K562 (cell line): ENCODE measurements around the gene TMEM147. TPM values are rescaled to one million over a fixed set of nuclear protein-coding genes. Genes with fewer than 3 reads are reported as not detected.

ENCODE experiments used
- FOXO4 ChIP-seq: fragments of 450-650 bp; formaldehyde crosslinking; IDR thresholded peaks from 2 replicates; pipeline ENCODE4 v1.4.0; 2020; ENCODE audit warnings: mild to moderate bottlenecking, moderate library complexity
- HNRNPL ChIP-seq: fragments of 200-400 bp; formaldehyde crosslinking; IDR thresholded peaks from 2 replicates; pipeline ENCODE4 v1.6.1; 2017; ENCODE audit warnings: low read depth, mild to moderate bottlenecking, low read length
- KHSRP ChIP-seq: fragments of 450-650 bp; IDR thresholded peaks from 2 replicates; pipeline ENCODE4 v1.6.1; 2017
- KLF1 ChIP-seq: fragments of 450-650 bp; IDR thresholded peaks from 2 replicates; pipeline ENCODE4 v1.6.1; 2016; ENCODE audit warnings: missing genetic modification characterization, missing compliant biosample characterization
- NFXL1 ChIP-seq: fragments of 450-650 bp; formaldehyde crosslinking; IDR thresholded peaks from 2 replicates; pipeline ENCODE4 v1.4.0; 2021; ENCODE audit warnings: mild to moderate bottlenecking
- PHB ChIP-seq: fragments of 250-450 bp; sonication (Bioruptor Pico); IDR thresholded peaks from 2 replicates; pipeline ENCODE4 v1.5.0; 2021
- RCOR1 ChIP-seq, 2 experiments: IDR thresholded peaks; 2 replicates each; pipeline ENCODE4 v1.6.1; 2012; ENCODE audit warnings: low read depth in 2 of 2, low read length in 2 of 2, borderline replicate concordance in 1 of 2, improper control_type of control experiment in 1 of 2
- REST ChIP-seq, 2 experiments: fragments of 450-650 bp; formaldehyde crosslinking in 1 of 2; IDR thresholded peaks; 2 replicates each; pipeline versions ENCODE4 v1.4.0 to v1.6.1; 2014 to 2020; ENCODE audit warnings: mild to moderate bottlenecking in 2 of 2, borderline replicate concordance in 1 of 2, low read depth in 1 of 2
- STAT5B ChIP-seq: fragments of 250-450 bp; sonication (Bioruptor Pico); IDR thresholded peaks from 2 replicates; pipeline ENCODE4 v1.8.0; 2021; ENCODE audit warnings: mild to moderate bottlenecking, inconsistent platforms
- TBL1XR1 ChIP-seq, 2 experiments: IDR thresholded peaks; 2 replicates each; pipeline ENCODE4 v1.6.1; 2012; ENCODE audit warnings: improper control_type of control experiment in 2 of 2, low read length in 2 of 2, mild to moderate bottlenecking in 1 of 2
- TEAD2 ChIP-seq: fragments of 450-650 bp; IDR thresholded peaks from 2 replicates; pipeline ENCODE4 v1.6.1; 2016; ENCODE audit warnings: missing genetic modification characterization, control low read depth, missing compliant biosample characterization
- ZNF124 ChIP-seq: sonication (generic); formaldehyde crosslinking; IDR thresholded peaks from 2 replicates; pipeline ENCODE4 v1.8.1; 2022; ENCODE audit warnings: missing genetic modification reagents
- ZNF174 ChIP-seq: fragments of 250-450 bp; sonication (Bioruptor Pico); IDR thresholded peaks from 2 replicates; pipeline ENCODE4 v1.4.0; 2020; ENCODE audit warnings: mild to moderate bottlenecking
- ZNF668 ChIP-seq: fragments of 250-450 bp; sonication (Bioruptor Pico); IDR thresholded peaks from 2 replicates; pipeline ENCODE4 v1.8.0; 2022; ENCODE audit warnings: mild to moderate bottlenecking, inconsistent platforms
- ZSCAN32 ChIP-seq: fragments of 450-650 bp; formaldehyde crosslinking; IDR thresholded peaks from 2 replicates; pipeline ENCODE4 v1.4.0; 2020; ENCODE audit warnings: mild to moderate bottlenecking, moderate library complexity
- polyA plus RNA-seq, 8 experiments: library from polyadenylated mRNA; depleted of rRNA in 4 of 8; stranded (reverse) in 5 of 8; unstranded in 3 of 8; fragments of >200 nt; fragmentation: Nextera tagmentation in 2 of 8; fragmentation: Illumina TruSeq in 1 of 8; extraction: Ambion mirVana in 2 of 8; extraction: Trizol in 1 of 8; gene quantifications; 2 replicates each; pipeline versions ENCODE4 v1.2.1 to v1.2.3, GENCODE V29; 2011 to 2014; ENCODE audit warnings: inconsistent platforms in 1 of 8, missing spikeins in 1 of 8
- total RNA-seq, 7 experiments: library from RNA; depleted of rRNA in 6 of 7; stranded (reverse); fragments of >200 nt in 6 of 7; fragmentation: Illumina TruSeq in 2 of 7; extraction: Trizol in 2 of 7; gene quantifications; 2 replicates each; pipeline versions ENCODE4 v1.2.1 to v1.2.3, GENCODE V29; 2011 to 2021; ENCODE audit warnings: low replicate concordance in 1 of 7
- TF ChIP-seq, protein P1 (sequence below): sonication (generic); formaldehyde crosslinking; IDR thresholded peaks from 2 replicates; pipeline ENCODE4 v1.8.0; 2022; ENCODE audit warnings: mild to moderate bottlenecking, low read depth, missing genetic modification reagents
- TF ChIP-seq, protein P2 (sequence below): fragments of 250-450 bp; sonication (Bioruptor Pico); IDR thresholded peaks from 2 replicates; pipeline ENCODE4 v1.4.0; 2020

The TMEM147 gene
- total and polyA plus RNA-seq, 9 of the 15 experiments (the other 6 are each of a cell fraction or from before 2014, with no cell fraction given), result 73.8 to 194 (median 142) TPM

DNA sequence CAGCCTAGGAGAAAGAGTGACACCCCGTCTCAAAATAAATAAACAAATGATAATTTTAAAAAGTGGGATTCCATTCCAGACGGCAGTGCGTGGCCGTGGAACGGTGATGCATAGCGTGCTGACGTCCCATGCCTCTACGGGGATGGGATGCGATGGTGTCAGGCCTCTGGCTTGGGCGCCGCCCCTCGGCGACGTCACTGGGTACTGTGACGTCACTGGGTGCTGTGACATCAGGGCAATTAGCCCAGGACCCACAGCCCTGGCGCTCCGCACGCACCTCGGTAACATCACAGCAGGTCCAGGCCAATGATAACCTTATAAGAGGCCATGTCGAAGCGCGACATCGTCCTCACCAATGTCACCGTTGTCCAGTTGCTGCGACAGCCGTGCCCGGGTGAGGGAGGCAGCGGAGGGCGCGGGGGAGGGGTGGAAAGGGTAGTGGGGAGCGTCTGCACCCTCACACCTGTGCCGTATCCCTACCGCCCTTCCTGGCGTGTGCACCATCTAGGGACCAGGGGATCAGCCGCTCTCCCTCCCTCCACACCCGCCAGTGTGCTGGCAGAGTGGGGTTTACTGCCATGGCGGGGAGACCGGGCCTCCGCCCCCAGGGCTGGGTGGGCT lies 12.1 kb upstream of the TMEM147 start, which contains the start of gene GAPDHS (continued):
- TF ChIP-seq REST (IDR thresholded peaks at IDR 0.05; ENCODE audit: borderline replicate concordance) (no peak), REST (CRISPR knock-in tag; IDR thresholded peaks at IDR 0.05; ENCODE audit: low read depth) (no peak), ZNF668 (no peak), PHB (CRISPR knock-in tag) (no peak), TEAD2 (tag) (no peak), FOXO4 (CRISPR knock-in tag) (no peak), TBL1XR1 (IDR thresholded peaks at IDR 0.05; ENCODE audit: low read length in 2 of 2) (peak in 1 of 2 experiments; percentile 35; a peak in 1 of 4 replicates), HNRNPL (no peak), KHSRP (peak; percentile 72), STAT5B (CRISPR knock-in tag) (no peak), ZNF124 (CRISPR knock-in tag) (no peak), NFXL1 (CRISPR knock-in tag) (no peak), ZNF174 (CRISPR knock-in tag) (no peak), ZSCAN32 (CRISPR knock-in tag) (no peak), KLF1 (tag) (peak; percentile 72; the same call in 1 of the 2 replicates), RCOR1 (IDR thresholded peaks at IDR 0.05; ENCODE audit: borderline replicate concordance in 1 of 2, low read depth in 2 of 2, low read length in 2 of 2) (no peak)
- TF ChIP-seq, protein P1, sequence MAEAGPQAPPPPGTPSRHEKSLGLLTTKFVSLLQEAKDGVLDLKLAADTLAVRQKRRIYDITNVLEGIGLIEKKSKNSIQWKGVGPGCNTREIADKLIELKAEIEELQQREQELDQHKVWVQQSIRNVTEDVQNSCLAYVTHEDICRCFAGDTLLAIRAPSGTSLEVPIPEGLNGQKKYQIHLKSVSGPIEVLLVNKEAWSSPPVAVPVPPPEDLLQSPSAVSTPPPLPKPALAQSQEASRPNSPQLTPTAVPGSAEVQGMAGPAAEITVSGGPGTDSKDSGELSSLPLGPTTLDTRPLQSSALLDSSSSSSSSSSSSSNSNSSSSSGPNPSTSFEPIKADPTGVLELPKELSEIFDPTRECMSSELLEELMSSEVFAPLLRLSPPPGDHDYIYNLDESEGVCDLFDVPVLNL, result no peak
- TF ChIP-seq, protein P2, sequence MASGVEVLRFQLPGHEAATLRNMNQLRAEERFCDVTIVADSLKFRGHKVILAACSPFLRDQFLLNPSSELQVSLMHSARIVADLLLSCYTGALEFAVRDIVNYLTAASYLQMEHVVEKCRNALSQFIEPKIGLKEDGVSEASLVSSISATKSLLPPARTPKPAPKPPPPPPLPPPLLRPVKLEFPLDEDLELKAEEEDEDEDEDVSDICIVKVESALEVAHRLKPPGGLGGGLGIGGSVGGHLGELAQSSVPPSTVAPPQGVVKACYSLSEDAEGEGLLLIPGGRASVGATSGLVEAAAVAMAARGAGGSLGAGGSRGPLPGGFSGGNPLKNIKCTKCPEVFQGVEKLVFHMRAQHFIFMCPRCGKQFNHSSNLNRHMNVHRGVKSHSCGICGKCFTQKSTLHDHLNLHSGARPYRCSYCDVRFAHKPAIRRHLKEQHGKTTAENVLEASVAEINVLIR (CRISPR knock-in tag), result peak; percentile 42; the same call in 1 of the 2 replicates
